T47D (cell line): Measurements from ENCODE around the gene WRNIP1.
A peak's percentile ranks its signal among the peaks of the same experiment; 100 is the strongest.

Experiments
- DNase-seq, 2 experiments: peaks; one replicate each; pipeline versions ENCODE4 v3.0.0 to v3.0.0-alpha.2; 2011 to 2012; ENCODE audit warnings: low read depth in 1 of 2, low spot score in 1 of 2
- JUND ChIP-seq: IDR thresholded peaks from 2 replicates; pipeline ENCODE4 v1.6.1; 2012; ENCODE audit warnings: low read depth
- in situ Hi-C: cut with HindIII; loops from 2 replicates; pipeline ENCODE4 v1.10.0; 2016; ENCODE audit warnings: low sequenced_read_pairs, low pct_unique_long_range_greater_than_20kb

Gene WRNIP1

DNA sequence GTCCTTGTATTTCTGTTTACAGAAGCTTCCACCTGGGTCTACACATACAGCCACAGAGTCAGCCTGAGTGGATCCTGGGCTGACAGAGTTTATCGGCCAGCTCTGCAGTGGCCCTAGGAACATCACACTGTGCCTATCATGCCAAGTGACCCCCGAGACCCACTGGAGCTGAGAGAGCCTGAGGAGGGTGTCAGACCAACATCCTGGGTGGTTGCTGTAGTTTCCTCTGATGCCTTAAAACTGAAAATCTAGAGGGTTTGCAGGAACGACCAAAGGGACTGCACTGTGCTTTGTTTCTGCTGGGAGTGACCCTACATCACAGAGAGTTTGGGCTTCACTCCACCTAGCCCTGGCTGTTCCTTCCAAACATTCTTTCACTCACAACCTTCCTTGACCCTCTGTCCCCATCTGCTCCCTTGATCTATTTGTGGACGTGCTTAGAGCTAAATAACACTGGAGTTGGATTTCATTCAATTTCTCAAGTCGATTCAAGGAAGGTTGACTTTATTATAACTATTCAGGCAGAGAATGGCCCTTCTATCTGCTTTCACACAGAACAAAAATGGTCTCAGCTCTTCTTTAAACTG, 32.6 kb upstream of the WRNIP1 start:
- DNase-seq = no peak
- in situ Hi-C loops = no loop called here

DNA sequence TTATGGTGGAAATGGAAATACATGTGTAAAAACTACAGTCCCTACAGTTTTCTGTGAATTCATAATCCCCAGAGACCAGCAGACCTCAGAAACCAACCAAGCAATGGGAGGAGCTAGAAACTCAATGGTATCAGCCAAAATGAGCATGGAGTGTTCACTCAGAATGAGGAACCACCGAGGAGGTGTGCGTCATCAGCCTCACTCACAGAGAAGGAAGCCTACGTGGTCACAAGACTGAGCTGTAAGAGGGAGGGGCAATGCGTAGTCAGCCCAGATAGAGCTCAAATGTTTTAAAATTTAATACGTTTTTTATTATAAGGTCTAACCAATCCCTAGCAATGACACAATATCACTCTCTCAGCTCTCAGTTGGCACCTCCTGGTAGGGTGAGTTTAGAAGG, 31.9 kb upstream of the WRNIP1 start:
- TF ChIP-seq JUND = no peak
- DNase-seq = no peak
- in situ Hi-C loops = no loop called here

More for the DNA sequence above, 32.6 kb upstream of the WRNIP1 start:
- TF ChIP-seq JUND = no peak

DNA sequence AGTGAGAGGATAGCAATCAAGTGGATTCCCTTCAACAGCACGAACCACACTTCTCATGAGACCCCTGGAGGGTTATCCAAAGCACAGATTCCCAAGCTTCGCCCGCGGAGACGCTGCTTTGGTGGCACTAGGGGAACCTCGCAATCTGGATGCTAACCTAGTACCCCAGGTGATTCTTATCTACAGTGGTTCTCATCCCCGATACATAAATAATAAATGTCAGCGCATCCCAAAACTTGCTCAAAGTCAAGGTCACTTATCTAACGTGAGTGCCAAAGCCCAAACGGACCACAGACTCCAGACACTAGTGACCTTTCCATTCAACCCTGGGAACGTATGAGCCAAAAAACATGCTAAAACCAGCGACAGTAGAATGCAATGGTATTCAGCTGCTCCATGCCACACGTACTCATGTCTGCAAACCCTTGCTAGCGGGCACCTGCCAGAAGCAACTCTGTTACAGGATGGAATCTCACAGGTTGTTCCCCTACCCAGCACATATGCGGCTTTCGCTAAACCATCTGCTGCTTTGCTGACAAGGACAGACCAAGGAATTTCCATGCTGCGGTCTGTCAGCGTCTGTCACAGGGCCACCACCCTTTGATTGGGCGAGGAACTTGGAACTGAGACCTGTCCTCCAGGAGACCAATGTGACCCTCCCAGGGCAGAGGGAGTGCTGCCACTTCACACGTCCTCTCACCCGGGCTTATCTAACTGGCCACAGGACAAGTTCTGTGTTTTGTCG, 31.3 kb upstream of the WRNIP1 start:
- TF ChIP-seq JUND = no peak
- in situ Hi-C loops = no loop called here

DNA sequence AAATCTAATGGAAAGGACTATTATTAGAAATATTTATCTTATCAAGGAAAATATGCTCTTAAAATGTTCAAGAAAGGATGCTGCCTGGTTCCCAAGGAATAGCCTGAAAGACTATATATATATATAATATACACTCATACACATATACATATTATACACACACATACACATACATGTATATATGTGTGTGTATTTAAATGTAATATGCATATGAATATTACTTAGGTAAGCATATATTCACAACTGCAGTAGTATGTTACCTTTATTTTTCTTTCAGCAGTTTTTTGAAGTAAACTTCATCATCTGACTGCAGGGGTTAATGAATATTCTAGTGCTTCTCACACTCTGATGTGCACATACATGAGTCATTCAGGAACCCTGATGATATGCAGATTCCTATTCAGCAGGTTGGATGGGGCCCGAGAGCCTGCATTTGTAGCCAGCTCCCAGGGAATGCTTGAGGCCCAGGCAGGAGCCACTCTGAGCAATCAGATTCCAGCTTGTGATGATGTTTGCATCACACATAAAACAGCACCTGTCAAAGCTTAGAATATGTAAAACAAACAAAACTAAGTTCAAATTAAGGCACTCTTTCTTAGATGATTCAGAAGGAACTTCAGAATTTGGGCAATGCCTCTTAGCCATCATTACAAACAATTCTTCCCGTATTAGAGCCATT, 30.6 kb upstream of the WRNIP1 start:
- in situ Hi-C loops = no loop called here
- DNase-seq = no peak
- no peak for TF ChIP-seq JUND

More for the DNA sequence above, 31.3 kb upstream of the WRNIP1 start:
- no peak for DNase-seq

DNA sequence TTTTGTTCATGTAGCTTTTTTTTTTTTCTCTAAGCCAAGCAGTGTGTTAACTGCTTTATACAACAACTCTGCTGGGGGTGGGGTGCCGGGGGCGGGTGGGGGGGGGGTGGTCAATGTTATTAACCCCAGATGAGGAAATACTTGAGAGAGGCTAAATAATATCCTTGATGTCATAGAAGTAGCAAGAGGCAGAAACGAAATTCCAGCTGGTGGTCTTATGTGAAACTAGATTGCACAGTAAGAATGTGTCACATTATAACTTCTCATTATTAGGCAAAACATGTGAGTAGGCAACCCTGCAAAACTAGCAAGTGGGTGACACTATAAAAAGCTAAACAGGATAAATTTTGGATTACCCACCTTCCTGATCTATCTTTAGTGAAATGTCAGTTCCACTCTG, 27.3 kb upstream of the WRNIP1 start:
- in situ Hi-C loops = no loop called here
- TF ChIP-seq JUND = no peak
- no peak for DNase-seq

DNA sequence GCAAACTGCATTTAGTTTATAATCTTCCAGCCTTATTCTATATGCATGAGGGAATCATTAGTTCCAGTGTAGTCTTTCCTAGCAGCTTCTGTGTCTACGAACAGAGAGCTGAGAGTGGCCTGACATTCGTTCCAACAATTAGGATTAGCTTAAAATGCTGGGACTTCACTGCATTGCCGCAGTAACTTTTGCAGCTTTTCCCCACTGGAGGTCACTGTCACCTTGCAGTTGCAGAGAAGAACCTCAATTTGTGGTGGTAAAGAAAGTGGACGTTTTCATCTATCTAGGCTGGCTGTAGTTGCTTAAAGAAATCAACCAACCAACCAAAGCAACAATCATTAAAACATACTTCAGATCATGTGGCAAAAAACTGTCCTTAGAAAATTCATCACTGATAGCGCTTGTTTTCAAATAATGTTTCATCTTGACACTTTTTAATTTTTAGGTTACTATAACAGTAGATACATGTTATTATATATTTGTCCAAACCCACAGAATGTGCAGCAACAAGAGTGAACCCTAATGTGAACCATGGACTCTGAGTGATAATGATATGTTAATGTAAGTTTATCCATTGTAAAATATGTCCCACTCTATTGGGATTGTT, 26.7 kb upstream of the WRNIP1 start:
- DNase-seq = peak; percentile 61 to 78
- in situ Hi-C loops = no loop called here
- TF ChIP-seq JUND = no peak

DNA sequence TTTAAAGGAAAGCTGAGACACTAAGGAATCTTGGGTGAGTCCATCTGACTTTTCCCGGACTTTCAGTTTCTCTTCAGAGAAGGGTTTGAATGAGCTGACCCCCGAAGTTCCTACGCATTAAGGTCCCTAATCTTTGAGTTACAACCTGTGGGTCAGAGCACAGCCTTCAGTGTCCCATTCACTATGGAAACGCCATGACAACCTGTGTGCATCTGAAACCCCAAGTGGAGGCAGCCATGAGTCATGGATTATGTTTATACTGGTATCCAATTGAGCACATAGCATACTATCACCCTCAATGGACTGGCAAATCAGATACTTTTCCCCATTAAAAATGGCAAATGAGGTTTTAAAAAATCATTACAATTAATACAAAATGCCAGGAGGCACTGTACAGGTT, 25.9 kb upstream of the WRNIP1 start:
- no peak for TF ChIP-seq JUND
- peak in 1 of 2 experiments; percentile 36 for DNase-seq
- in situ Hi-C loops = no loop called here

DNA sequence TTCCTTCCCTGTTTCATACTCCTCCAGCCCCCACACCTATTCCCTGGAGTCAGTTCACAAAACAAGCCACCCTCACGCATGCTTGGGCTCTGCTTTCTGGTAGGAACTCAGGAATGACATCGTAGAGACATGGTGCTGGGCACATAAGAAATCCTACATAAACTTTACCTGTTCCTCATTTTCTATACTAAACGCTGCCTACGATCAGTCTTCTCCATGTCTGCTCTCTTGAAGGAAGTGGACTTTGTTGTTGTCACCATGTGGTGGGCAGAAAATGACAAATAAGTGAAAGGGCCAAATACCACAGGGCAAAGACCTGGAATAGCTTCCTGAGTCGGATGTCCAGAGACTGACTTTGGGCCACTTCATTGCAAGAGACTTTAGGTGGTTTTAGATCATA, 24.6 kb upstream of the WRNIP1 start:
- in situ Hi-C loops = no loop called here
- DNase-seq = no peak
- TF ChIP-seq JUND = no peak

DNA sequence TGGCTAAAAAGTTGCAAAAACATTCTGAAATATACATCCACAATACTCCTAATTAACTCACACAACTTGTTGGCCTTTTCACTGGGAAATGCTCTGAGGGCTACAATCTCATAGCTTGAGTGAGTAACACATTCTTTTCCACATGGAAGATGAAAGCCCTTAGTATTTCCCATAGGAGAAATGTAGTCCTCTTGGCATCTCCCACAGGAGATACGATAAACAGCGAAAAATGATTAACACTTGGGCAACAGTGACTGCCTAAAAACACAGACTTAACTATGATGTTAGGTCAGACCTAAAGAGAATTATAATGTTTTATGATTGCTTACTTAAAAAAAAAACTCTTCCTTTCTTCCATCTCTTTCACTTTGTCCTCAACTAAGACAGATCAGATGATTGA, 23.4 kb upstream of the WRNIP1 start:
- in situ Hi-C loops = no loop called here
- DNase-seq = no peak
- TF ChIP-seq JUND = no peak

DNA sequence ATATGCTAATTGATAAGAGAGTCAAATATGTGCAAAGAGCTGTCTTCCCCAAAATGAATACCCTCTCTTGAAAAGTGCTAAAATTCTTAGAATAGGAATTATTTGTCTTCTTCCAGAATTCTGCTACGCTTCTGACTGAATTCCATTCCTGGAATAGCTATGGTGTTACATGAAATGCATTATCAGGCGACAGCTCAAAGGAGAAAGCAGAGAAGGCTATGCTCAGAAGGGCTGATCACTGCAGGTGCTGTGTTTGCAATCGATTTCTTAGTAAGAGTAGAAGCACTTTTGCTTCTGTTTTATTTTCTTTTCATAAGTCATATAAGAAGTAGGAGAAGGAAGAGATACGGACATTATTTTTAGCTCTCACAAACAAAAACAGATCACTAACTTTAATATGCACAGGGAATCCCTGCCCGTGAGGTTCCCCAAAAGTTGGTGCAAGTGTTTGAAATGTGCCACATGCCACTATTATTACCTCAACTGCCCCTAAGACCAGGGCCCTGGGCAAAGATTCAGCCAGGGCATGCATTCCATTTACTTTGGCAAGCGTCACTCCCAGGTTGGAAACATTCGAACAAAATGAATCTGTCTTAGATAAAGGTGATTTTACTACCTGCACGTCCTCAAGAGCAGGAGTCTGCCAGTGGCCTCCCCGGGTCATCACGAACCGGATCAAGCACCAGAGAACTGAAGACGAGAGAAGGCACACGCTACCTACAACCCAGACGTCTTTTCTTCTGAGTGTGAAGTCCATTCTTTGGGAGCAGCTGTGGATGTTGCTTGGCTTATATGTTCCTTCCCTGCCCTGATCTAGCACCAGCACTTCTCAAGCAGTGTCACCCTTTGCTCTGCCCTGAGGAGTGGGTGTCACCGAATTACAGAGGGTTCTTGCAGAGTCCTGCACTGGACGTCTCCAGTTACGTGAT, 21.6 kb upstream of the WRNIP1 start:
- in situ Hi-C loops = no loop called here
- TF ChIP-seq JUND = no peak
- no peak for DNase-seq

DNA sequence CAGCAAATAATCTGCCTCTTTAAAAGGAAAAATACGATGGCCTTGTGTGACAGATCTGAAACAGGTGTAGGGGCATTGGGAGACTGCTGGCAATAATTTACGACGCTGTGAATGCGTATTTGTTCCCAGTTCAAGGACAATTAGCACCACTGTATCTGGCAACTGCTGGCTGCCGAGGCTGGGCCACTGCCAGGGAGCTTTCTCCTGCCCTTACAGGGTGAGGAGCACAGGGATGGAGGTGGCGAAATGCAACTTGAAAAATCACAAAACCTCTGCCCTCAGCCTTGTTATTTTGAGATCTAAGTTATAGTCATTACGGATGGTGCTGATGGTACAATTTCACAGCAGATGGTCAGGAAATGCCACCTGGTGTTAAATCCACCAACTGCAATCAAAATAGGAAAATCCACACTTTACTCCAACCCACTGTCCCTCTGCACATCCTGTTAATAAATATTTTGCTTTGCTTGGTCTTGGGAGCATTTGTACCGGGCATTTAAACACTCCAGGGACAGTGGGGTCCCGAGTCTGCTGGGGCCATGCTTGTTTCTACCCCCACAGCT, 20.9 kb upstream of the WRNIP1 start:
- in situ Hi-C loops = no loop called here
- no peak for TF ChIP-seq JUND
- peak in 1 of 2 experiments; percentile 42 for DNase-seq

DNA sequence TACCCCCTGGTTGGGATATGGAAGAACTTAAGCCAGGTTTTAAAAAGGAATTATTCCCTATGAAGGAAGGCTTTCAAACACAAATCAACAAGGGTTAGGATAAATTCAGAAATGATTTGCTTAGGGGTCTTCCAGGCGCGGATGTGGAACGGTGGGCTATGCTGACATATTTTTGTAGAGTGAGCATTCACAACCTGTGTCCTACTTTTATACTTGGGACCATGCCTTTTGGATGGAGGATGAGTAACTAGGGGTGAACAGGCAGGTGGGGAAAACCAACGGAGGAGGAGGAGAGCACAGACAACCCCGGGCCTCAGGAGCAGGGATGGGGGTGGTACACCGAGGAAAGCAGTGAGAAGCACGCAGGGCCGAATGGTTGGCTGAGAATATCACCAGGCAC, 20.4 kb upstream of the WRNIP1 start:
- DNase-seq = no peak
- in situ Hi-C loops = no loop called here
- no peak for TF ChIP-seq JUND
